GM12891 (cell line): Measurements from ENCODE around the gene NSUN7.

ENCODE experiments used
- POLR2A ChIP-seq: IDR thresholded peaks from 2 replicates; pipeline ENCODE4 v1.6.1; 2011; ENCODE audit warnings: low read depth, low read length, control low read depth
- POLR2AphosphoS5 ChIP-seq: IDR thresholded peaks from 2 replicates; pipeline ENCODE4 v1.6.1; 2011; ENCODE audit warnings: low read depth, low read length, control low read depth
- SPI1 ChIP-seq: IDR thresholded peaks from 2 replicates; pipeline ENCODE4 v1.6.1; 2011; ENCODE audit warnings: low read depth, low read length, control low read depth
- TAF1 ChIP-seq: IDR thresholded peaks from 2 replicates; pipeline ENCODE4 v1.6.1; 2011; ENCODE audit warnings: low read depth, low read length, control low read depth

DNA sequence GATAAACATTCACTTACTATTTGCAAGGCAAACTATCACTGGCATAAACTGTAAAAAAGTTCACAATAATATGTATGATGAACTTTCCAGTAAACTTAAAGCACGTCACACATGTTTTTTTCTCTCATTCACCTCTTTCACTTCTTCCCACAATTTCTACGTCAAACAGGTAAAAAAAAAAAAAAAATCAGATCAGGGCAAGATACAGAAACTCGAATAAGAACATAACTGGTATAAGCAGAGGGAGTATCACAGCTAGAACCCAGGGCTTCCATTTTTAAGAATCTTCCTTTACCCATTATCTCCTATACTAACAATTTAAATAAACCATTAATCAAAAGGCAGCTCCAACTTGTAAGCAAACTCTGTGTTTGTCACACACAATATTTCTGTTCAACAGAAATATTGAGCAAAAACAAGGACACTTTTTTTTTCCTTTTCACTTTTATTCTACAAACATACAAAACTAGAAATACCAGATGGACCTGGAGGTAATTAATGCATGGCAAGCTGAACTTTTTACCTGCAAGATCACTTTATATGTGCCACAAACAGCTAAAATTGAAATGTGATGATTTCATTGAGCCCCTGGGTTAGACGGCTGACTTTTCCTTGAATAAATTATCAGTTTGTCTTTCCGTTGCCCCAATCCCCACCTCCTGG lies 47.5 kb upstream of the NSUN7 start:
- TF ChIP-seq POLR2A (no peak), POLR2AphosphoS5 (no peak), TAF1 (no peak), SPI1 (no peak)
